PC-9 (cell line): ENCODE measurements around the gene TTC4. TPM values are rescaled to one million over a fixed set of nuclear protein-coding genes. Genes with fewer than 3 reads are reported as not detected.

Experiments used
- BruUV-seq: library from RNA; stranded (reverse); fragments of 400-500 nt; replicated peaks from 2 replicates; lab custom pipeline; 2021; lab: Mats Ljungman, UMichigan
- CTCF ChIA-PET: fragments of 300-600 bp; sonication (Branson Sonifier 250); formaldehyde crosslinking; loops from one replicate; lab custom pipeline; 2022; ENCODE audit warnings: antibody characterized with exemption; lab: Charles Lee
- POLR2A ChIA-PET: fragments of 300-600 bp; sonication (Branson Sonifier 250); formaldehyde crosslinking; loops from one replicate; lab custom pipeline; 2022; ENCODE audit warnings: antibody characterized with exemption; ENCODE audit not compliant: unreplicated experiment; lab: Charles Lee
- DNase-seq, 2 experiments: peaks; one replicate each; pipeline versions ENCODE4 v3.0.0 to v3.0.0-alpha.2; 2015 to 2022; ENCODE audit warnings: mixed read lengths in 1 of 2
- H2AFZ ChIP-seq: fragments of 200-600 bp; sonication (generic); 2 replicates; pipeline ENCODE4 v1.8.1; 2017; ENCODE audit warnings: antibody characterized with exemption
- H3F3A ChIP-seq: fragments of 200-600 bp; sonication (generic); 2 replicates; pipeline ENCODE4 v1.8.1; 2017; ENCODE audit warnings: antibody characterized with exemption, mild to moderate bottlenecking, low read depth; ENCODE audit not compliant: insufficient read depth
- H3K27ac ChIP-seq: fragments of 200-600 bp; sonication (generic); 2 replicates; pipeline ENCODE4 v1.6.1; 2016; ENCODE audit warnings: mixed run types
- H3K27me3 ChIP-seq: fragments of 200-600 bp; sonication (generic); 2 replicates; pipeline ENCODE4 v1.6.1; 2016; ENCODE audit warnings: low read depth, mixed run types; ENCODE audit not compliant: insufficient read depth
- H3K36me3 ChIP-seq: fragments of 200-600 bp; sonication (generic); 2 replicates; pipeline ENCODE4 v1.6.1; 2016; ENCODE audit warnings: low read depth, mixed run types
- H3K4me1 ChIP-seq: fragments of 200-600 bp; sonication (generic); replicated peaks from 2 replicates; pipeline ENCODE4 v1.6.1; 2016; ENCODE audit warnings: mixed run types; ENCODE audit not compliant: insufficient read depth
- H3K4me2 ChIP-seq: fragments of 200-600 bp; sonication (generic); 2 replicates; pipeline ENCODE4 v1.6.1; 2017; ENCODE audit warnings: mixed run types
- H3K4me3 ChIP-seq: fragments of 200-600 bp; sonication (generic); 2 replicates; pipeline ENCODE4 v1.6.1; 2016; ENCODE audit warnings: mixed run types
- H3K79me2 ChIP-seq: fragments of 200-600 bp; sonication (generic); 2 replicates; pipeline ENCODE4 v1.6.1; 2017; ENCODE audit warnings: low read depth, mixed run types
- H3K9me2 ChIP-seq: fragments of 200-600 bp; sonication (generic); 2 replicates; pipeline ENCODE4 v1.8.1; 2017; ENCODE audit warnings: mild to moderate bottlenecking; ENCODE audit not compliant: insufficient read depth
- H3K9me3 ChIP-seq: fragments of 200-600 bp; sonication (generic); 2 replicates; pipeline ENCODE4 v1.8.1; 2016; ENCODE audit warnings: low read depth; ENCODE audit not compliant: insufficient read depth
- H4K20me1 ChIP-seq: fragments of 200-600 bp; sonication (generic); 2 replicates; pipeline ENCODE4 v1.8.1; 2017; ENCODE audit not compliant: insufficient read depth
- CTCF ChIP-seq: fragments of 200-600 bp; sonication (generic); conservative IDR thresholded peaks from 2 replicates; pipeline ENCODE4 v1.6.1; 2017; ENCODE audit warnings: mixed run types, antibody characterized with exemption, mild to moderate bottlenecking, moderate library complexity
- EZH2 ChIP-seq: fragments of 200-600 bp; sonication (generic); IDR thresholded peaks from 2 replicates; pipeline ENCODE4 v1.8.0; 2017; ENCODE audit warnings: antibody characterized with exemption, low read depth
- intact Hi-C: fragments of 100-400 bp; cut with micrococcal nuclease; formaldehyde crosslinking; loops from one replicate; pipeline ENCODE4 v1.10.0; 2022; ENCODE audit not compliant: unreplicated experiment
- total RNA-seq: library from RNA; stranded (reverse); gene quantifications from 2 replicates; pipeline ENCODE4 v1.2.3, GENCODE V29; 2021

Gene TTC4
- total RNA-seq, 1 experiment from 2014 or later, result 31.5 TPM

- no peaks in the 10 kb centered on the region for H3K79me2 ChIP-seq
- TF ChIP-seq CTCF (no peak), EZH2 (no peak)
- no TSS peak for BruUV-seq
- H3F3A ChIP-seq, result no peaks in the 10 kb centered on the region
- no peak overlapping the region for H3K27ac ChIP-seq
- no peaks in the 10 kb centered on the region for H3K9me3 ChIP-seq
- H3K36me3 ChIP-seq, result 0 out of 2 replicates have a peak, but pooled peaks cover 11% of the 10 kb centered on the region
- DNase-seq, result no peak
- intact Hi-C loops, result no loop called here
- no peaks in the 10 kb centered on the region for H4K20me1 ChIP-seq
- ChIA-PET POLR2A (no interaction called here), CTCF (no interaction called here)
- H3K4me3 ChIP-seq, result no peak overlapping the region
- no peak overlapping the region for H3K4me2 ChIP-seq
- no peaks in the 10 kb centered on the region for H3K4me1 ChIP-seq
- no peak overlapping the region for H2AFZ ChIP-seq
- no peaks in the 10 kb centered on the region for H3K27me3 ChIP-seq
- no peaks in the 10 kb centered on the region for H3K9me2 ChIP-seq
These were observed 66.5 kb downstream of the TTC4 start for GRCh38 chr1:54782156-54782555.

GRCh38 chr1:54782588-54782987 lies 66.9 kb downstream of the TTC4 start:
- no peaks in the 10 kb centered on the region for H3K27me3 ChIP-seq
- no peaks in the 10 kb centered on the region for H4K20me1 ChIP-seq
- intact Hi-C loops, result no loop called here
- no peak for DNase-seq
- ChIA-PET POLR2A (no interaction called here), CTCF (no interaction called here)
- 0 out of 2 replicates have a peak, but pooled peaks cover 11% of the 10 kb centered on the region for H3K36me3 ChIP-seq
- no peaks in the 10 kb centered on the region for H3K9me3 ChIP-seq
- H3K4me3 ChIP-seq, result no peak overlapping the region
- H2AFZ ChIP-seq, result no peak overlapping the region
- H3K9me2 ChIP-seq, result no peaks in the 10 kb centered on the region
- no peak for TF ChIP-seq CTCF
- TF ChIP-seq EZH2, result no peak
- H3K27ac ChIP-seq, result no peak overlapping the region
- no peaks in the 10 kb centered on the region for H3K79me2 ChIP-seq
- H3F3A ChIP-seq, result no peaks in the 10 kb centered on the region
- no peaks in the 10 kb centered on the region for H3K4me1 ChIP-seq
- no peak overlapping the region for H3K4me2 ChIP-seq
- BruUV-seq, result no TSS peak

- intact Hi-C loops, result no loop called here
- no peaks in the 10 kb centered on the region for H3K27me3 ChIP-seq
- no peak overlapping the region for H2AFZ ChIP-seq
- H3K9me3 ChIP-seq, result no peaks in the 10 kb centered on the region
- 0 out of 2 replicates have a peak, but pooled peaks cover 11% of the 10 kb centered on the region for H3K36me3 ChIP-seq
- no peak overlapping the region for H3K4me2 ChIP-seq
- ChIA-PET CTCF (no interaction called here), POLR2A (no interaction called here)
- no TSS peak for BruUV-seq
- no peak for TF ChIP-seq EZH2
- no peak for TF ChIP-seq CTCF
- H3K79me2 ChIP-seq, result 0 out of 2 replicates have a peak, but pooled peaks cover 6% of the 10 kb centered on the region
- no peaks in the 10 kb centered on the region for H4K20me1 ChIP-seq
- no peak overlapping the region for H3K4me3 ChIP-seq
- H3K27ac ChIP-seq, result no peak overlapping the region
- peak in 1 of 2 experiments; percentile 20 for DNase-seq
- no peaks in the 10 kb centered on the region for H3K9me2 ChIP-seq
- no peaks in the 10 kb centered on the region for H3K4me1 ChIP-seq
- no peaks in the 10 kb centered on the region for H3F3A ChIP-seq
These were observed 68.4 kb downstream of the TTC4 start for GRCh38 chr1:54784066-54784465.
